Activated CD4-positive, alpha-beta T cell treated with anti-CD3 and anti-CD28 coated beads, Interleukin-2, amount 10 ng/mL, durations not matched to agents 24 days and 14 days (primary cell): ENCODE measurements around the gene ALG12. TPM values are rescaled to one million over a fixed set of nuclear protein-coding genes. Genes with fewer than 3 reads are reported as not detected.

Experiments
- DNase-seq: peaks from one replicate; pipeline ENCODE4 v3.0.0; 2022
- H3K27ac Mint-ChIP-seq: one replicate; pipeline ENCODE4 v1.8.0; 2022; ENCODE audit warnings: mild to moderate bottlenecking, mixed read lengths
- H3K27me3 Mint-ChIP-seq: one replicate; pipeline ENCODE4 v1.8.0; 2022; ENCODE audit warnings: mixed read lengths
- H3K36me3 Mint-ChIP-seq: one replicate; pipeline ENCODE4 v1.8.0; 2022; ENCODE audit warnings: low read depth, mild to moderate bottlenecking, mixed read lengths
- H3K4me1 Mint-ChIP-seq: one replicate; pipeline ENCODE4 v1.8.0; 2021; ENCODE audit warnings: mixed read lengths
- H3K4me3 Mint-ChIP-seq: one replicate; pipeline ENCODE4 v1.8.0; 2022; ENCODE audit warnings: mild to moderate bottlenecking, moderate library complexity, mixed read lengths
- H3K9me3 Mint-ChIP-seq: one replicate; pipeline ENCODE4 v1.8.0; 2021; ENCODE audit warnings: mixed read lengths
- intact Hi-C: fragments of 100-400 bp; cut with micrococcal nuclease; formaldehyde crosslinking; loops from one replicate; pipeline ENCODE4 v1.15.1; 2023
- total RNA-seq: library from RNA; stranded (reverse); gene quantifications from 2 replicates; pipeline ENCODE4 v1.2.3, GENCODE V29; 2022

ALG12 gene
- total RNA-seq, 1 donor from 2014 or later, result 17.9 TPM

DNA sequence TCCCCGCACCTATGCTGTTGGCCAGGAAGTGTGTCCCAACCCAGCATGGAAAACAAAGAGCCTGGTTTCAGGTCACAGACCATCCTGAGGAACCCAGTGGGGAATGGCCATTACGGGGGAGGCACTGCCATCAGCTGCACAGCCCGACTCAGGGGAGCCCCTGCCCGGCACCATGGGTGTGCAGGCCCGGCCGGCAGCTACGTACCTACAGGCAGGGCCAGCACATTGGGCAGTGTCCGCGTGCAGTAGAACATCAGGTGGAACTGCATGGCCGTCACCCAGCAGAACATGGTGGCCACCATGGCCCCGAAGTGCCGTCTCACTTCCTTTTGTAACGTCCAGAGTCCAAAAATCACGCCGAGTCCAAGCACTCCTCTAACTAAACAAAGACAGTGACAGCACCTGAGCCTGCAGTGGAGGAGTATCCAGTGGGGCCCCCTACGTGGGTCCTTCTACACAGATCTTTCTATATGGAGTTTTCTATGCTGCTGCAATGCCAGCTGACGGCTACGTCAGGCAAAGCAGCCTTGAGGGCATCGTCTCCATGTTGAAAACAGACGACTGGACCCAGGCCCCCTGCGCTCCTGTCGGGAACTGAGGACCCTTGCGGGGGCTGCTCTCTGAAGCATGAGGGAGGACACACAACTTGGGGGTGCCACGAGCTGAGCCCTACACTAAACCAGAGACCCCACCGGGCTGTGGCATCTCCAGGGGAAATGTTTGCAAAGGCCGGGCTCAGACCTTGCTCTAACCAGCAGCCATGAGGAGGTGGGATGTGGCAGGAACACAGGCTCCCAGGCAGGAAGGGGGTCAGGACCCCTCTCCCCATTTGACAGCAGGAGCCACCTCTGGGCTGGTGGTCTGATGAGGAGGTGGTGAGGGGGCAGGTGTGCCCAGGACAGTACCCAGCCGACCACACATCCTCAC is 7.7 kb downstream of the ALG12 start:
- Mint-ChIP-seq H3K27me3 (no peaks in the 10 kb centered on the region), H3K4me3 (no peak overlapping the region), H3K27ac (no peak overlapping the region), H3K4me1 (no peaks in the 10 kb centered on the region), H3K36me3 (peaks cover 27% of the 10 kb centered on the region), H3K9me3 (no peaks in the 10 kb centered on the region)
- intact Hi-C loops, result no loop called here
- no peak for DNase-seq

DNA sequence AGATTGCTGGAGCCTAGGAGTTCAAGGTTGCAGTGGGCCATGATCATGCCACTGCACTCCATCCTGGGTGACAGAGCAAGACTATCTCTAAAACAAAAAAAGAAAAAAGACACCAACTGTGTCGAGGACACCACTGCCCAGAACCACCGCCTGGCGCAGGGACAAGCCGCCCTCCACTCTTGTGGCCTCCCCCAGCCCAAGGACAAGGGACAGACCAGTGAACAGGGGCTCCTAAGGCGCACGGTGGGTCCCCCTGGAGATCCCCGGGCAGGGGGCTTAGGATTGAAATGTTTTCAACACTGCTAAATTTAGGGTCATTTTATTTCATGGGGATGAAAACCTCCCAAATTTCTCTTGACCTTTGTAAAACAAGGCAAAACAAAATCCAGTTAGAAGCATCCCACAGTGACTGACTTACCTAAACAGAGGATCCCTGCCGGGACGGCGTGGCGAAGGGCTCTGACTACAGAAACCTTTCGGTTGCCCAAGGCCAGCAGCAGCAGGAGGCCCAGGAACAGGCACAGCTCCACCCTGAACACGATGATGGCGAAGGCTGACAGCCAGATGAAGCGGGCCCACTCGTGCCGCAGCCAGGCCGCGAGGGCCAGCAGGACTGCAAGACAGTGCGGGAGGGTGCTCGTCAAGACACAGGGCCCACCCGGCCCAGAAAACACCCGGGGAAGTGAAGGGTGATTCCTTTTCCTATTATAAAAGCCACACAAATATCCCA is 8.6 kb downstream of the ALG12 start:
- no peak for DNase-seq
- intact Hi-C loops, result no loop called here
- H3K27ac Mint-ChIP-seq, result no peak overlapping the region
- H3K36me3 Mint-ChIP-seq, result peaks cover 29% of the 10 kb centered on the region
- H3K27me3 Mint-ChIP-seq, result no peaks in the 10 kb centered on the region
- no peaks in the 10 kb centered on the region for H3K4me1 Mint-ChIP-seq
- no peak overlapping the region for H3K4me3 Mint-ChIP-seq
- H3K9me3 Mint-ChIP-seq, result no peaks in the 10 kb centered on the region

DNA sequence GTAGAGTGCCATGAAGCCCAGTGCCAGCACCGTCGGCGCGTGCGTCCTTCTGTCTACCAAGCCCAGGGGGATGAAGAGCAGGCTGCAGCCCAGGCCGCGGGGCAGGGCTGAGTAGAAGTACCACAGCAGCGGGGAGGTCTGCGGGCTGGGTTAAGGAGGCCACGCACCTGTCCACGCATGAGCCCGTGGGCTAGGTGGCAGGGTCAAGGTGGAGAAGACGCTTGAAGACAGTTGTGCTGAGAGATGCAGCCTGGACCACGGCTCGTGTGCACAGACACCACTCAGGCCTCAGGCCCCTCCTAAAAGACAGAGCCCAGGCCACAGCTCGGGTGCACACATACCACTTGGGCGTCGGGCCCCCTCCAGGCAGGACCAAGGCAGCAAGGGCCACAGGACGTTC is 10.4 kb downstream of the ALG12 start:
- H3K36me3 Mint-ChIP-seq, result peaks cover 35% of the 10 kb centered on the region
- no peaks in the 10 kb centered on the region for H3K4me1 Mint-ChIP-seq
- H3K9me3 Mint-ChIP-seq, result no peaks in the 10 kb centered on the region
- H3K27me3 Mint-ChIP-seq, result no peaks in the 10 kb centered on the region
- no peak overlapping the region for H3K4me3 Mint-ChIP-seq
- intact Hi-C loops, result no loop called here
- no peak for DNase-seq
- H3K27ac Mint-ChIP-seq, result no peak overlapping the region

DNA sequence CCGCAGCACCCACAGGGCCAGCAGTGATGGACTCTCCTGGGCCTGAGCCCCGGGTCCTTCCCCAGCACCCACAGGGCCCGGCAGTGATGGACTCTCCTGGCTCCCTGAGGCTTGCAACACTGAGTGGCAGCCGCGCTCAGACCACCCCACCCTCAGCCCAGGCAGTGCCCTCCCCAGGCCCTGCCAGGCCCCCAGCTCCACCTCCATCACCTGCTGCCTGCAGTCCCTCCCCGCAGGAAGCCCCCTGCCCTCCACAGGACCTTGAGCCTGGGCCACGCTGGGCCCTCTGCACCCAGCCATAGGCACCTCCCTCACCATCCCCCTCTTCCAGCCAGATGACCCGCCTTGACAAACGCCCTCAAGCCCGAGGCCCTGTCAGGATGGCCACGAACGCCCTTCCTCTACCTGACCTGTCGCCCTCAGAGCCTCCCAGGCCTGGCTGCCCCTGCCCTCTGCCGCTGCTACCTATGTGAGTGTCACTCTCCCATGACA is 11.4 kb downstream of the ALG12 start:
- no peaks in the 10 kb centered on the region for H3K9me3 Mint-ChIP-seq
- intact Hi-C loops, result no loop called here

DNA sequence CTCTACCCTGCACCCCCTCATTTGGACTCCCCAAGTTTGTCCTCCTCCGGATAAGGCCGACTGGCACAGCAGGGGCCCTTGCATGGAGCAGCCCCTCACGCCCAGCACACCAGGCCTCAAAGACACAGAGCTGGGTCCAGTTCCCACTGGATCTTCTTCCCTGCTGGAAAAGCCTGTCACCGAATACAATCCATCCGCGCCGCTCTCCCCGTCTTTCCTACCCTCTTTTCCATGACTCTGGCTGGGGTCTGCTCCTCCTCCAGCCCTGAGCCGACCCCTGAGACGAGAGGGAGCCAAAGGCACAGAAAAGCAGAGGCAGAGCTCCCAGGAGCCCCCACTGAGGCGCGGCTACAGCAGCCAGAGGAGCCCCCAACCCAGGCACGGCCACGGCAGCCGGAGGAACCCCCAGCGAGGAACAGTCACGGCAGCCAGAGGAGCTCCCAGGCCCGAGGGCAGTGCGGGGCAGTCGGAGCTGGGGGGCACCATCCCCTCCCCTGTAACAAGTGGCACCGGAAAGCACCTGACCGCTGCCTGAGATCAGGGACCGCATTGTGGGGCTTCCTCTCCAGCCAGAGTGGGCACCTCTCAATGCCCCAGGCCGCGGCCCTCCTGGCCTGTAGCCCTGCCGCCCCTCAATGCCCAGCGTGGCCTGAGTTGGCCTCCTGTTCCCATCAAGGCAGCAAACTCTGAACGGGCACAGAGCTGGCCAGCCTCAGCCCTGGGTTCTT is 12.0 kb downstream of the ALG12 start:
- no peak for DNase-seq
- Mint-ChIP-seq H3K27me3 (no peaks in the 10 kb centered on the region), H3K36me3 (peaks cover 44% of the 10 kb centered on the region), H3K4me1 (no peaks in the 10 kb centered on the region), H3K4me3 (no peak overlapping the region), H3K27ac (no peak overlapping the region), H3K9me3 (peaks cover 4% of the 10 kb centered on the region)
- intact Hi-C loops, result no loop called here

More for the DNA sequence above, 11.4 kb downstream of the ALG12 start:
- Mint-ChIP-seq H3K36me3 (peaks cover 38% of the 10 kb centered on the region), H3K27me3 (no peaks in the 10 kb centered on the region), H3K4me3 (no peak overlapping the region), H3K27ac (peak overlapping the region; percentile 16), H3K4me1 (no peaks in the 10 kb centered on the region)
- DNase-seq, result no peak

DNA sequence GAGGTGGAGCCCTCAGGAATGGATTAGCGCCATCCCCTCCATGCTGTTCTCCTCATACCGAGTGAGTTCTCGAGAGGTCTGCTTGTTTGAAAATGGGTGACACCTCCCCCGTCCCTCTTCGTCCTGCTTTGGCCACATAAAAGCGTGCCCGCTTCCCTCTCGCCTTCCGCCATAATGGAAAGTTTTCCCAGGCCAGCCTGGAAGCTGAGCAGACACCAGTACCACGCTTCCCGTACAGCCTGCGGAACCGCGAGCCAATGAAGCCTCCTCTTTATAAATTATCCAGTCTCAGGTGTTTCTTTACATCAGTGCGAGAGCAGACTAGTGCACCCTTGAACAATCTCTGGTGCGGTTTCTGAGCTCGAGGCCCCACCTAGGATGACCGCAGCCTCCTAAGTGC is 12.8 kb downstream of the ALG12 start:
- DNase-seq, result no peak
- peaks cover 46% of the 10 kb centered on the region for H3K36me3 Mint-ChIP-seq
- no peak overlapping the region for H3K4me3 Mint-ChIP-seq
- intact Hi-C loops, result no loop called here
- H3K9me3 Mint-ChIP-seq, result peaks cover 5% of the 10 kb centered on the region
- H3K4me1 Mint-ChIP-seq, result no peaks in the 10 kb centered on the region
- H3K27ac Mint-ChIP-seq, result no peak overlapping the region
- no peaks in the 10 kb centered on the region for H3K27me3 Mint-ChIP-seq

DNA sequence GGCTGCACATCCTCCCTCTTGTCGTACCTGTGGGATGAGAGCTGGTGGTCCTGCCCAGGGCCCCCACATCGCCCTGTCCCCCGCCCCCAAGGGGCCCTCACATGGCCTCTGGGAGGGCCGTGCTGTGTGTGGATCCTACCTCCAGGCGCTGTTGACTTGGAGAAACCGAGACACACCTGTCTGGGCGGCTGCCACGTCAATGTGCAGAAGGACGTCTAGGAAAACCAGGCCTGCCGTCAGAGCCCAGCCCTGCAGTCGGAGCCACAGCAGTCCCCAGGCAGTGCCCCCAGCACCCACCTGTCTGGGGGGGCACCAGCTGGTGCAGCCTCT is 14.2 kb downstream of the ALG12 start:
- Mint-ChIP-seq H3K27ac (no peak overlapping the region), H3K36me3 (peaks cover 50% of the 10 kb centered on the region), H3K4me3 (no peak overlapping the region), H3K4me1 (no peaks in the 10 kb centered on the region), H3K27me3 (no peaks in the 10 kb centered on the region), H3K9me3 (peaks cover 5% of the 10 kb centered on the region)
- no peak for DNase-seq
- intact Hi-C loops, result no loop called here

DNA sequence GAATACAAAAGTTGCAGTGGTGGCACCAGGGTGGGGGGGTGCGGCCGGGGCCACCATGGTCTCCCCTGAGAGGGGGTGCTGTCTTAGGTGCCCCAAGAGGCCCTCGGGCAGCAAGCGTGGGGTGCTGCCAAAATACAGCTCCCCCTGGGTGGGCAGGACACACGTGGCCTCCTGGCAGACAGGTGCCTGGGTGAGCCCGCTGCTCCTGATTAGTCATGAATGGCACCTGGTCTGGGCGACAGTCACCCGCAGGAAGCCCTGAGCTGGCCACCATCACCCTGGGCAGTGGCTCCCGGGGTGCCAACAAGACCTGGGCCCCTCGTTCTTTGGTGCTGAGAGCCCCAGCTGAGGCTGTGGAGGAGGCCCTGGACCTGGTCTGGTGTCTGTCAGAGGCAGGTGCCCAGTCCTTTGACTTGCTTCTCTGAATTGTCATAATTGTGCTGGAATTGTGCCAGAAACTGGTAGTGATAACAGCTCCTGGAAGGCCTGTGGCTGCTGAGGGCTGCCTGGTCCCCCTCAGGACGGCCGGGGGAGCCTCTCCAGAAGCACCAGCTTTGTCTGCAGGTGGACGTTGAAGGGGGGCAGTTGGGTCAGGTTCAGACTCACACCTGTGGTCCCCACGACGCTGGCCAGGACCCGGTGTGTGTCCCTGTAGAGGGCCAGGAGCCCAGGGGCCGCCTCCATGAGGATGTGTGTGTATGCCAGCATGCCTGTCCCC is 14.8 kb downstream of the ALG12 start:
- H3K36me3 Mint-ChIP-seq, result peaks cover 54% of the 10 kb centered on the region
- intact Hi-C loops, result no loop called here

DNA sequence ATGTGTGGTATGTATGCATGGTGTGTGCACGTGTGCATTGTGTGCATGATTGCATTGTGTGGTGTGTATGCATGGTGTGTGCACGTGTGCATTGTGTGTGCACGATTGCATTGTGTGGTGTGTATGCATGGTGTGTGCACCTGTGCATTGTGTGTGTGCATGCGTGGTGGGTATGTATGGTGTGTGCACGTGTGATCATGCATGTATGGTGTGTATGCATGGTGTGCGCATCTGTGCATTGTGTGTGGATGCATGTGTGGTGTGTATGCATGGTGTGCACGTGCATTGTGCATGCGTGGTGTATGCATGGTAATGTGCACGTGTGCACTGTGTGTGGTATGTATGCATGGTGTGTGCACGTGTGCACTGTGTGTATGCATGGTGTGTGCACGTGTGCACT is 16.8 kb downstream of the ALG12 start:
- H3K27me3 Mint-ChIP-seq, result no peaks in the 10 kb centered on the region
- peaks cover 51% of the 10 kb centered on the region for H3K36me3 Mint-ChIP-seq
- intact Hi-C loops, result no loop called here
- H3K27ac Mint-ChIP-seq, result no peak overlapping the region
- H3K9me3 Mint-ChIP-seq, result peaks cover 5% of the 10 kb centered on the region
- no peak for DNase-seq
- H3K4me1 Mint-ChIP-seq, result no peaks in the 10 kb centered on the region
- no peak overlapping the region for H3K4me3 Mint-ChIP-seq

More for the DNA sequence above, 14.8 kb downstream of the ALG12 start:
- Mint-ChIP-seq H3K9me3 (peaks cover 5% of the 10 kb centered on the region), H3K4me3 (no peak overlapping the region), H3K27me3 (no peaks in the 10 kb centered on the region), H3K4me1 (no peaks in the 10 kb centered on the region), H3K27ac (no peak overlapping the region)
- no peak for DNase-seq

DNA sequence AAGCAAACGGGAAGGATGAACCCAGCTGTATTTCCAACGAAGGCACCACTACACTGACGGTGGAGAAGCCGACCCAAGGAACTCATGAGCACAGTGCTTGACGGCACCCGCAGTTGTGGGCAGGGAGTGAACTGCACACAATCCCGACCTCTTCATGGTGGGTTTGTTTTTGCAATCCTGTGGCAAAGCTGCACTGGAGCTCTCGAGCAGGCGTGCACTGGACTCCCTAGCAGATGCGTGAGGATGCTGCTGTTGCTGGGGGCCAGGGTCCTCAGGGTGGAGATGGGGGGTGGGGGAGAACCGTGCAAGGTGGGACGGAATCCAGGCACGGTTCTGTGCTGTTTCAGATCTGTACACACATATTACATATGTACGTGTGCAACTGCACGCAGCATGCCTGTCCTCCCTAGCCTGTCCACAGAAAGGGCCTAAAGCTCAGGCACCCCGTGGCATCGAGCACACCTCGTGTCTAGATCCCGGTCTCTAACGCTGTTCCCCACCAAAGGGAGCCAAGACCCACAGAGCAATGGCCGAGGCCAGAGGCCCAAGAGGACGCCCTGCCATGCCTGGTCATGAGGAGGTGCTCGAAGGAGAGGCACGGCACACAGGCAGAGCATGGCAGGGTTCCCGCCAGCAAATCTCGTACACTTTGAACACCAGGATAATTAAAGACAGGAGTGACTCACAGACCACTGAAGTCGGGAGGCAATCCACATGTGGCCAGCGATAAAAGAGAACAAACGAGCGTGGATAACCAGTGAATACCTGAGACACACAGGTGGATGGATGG is 17.6 kb downstream of the ALG12 start:
- intact Hi-C loops, result no loop called here
- Mint-ChIP-seq H3K27me3 (no peaks in the 10 kb centered on the region), H3K4me1 (no peaks in the 10 kb centered on the region), H3K4me3 (no peak overlapping the region), H3K36me3 (peaks cover 54% of the 10 kb centered on the region), H3K9me3 (peaks cover 5% of the 10 kb centered on the region), H3K27ac (no peak overlapping the region)
- no peak for DNase-seq

DNA sequence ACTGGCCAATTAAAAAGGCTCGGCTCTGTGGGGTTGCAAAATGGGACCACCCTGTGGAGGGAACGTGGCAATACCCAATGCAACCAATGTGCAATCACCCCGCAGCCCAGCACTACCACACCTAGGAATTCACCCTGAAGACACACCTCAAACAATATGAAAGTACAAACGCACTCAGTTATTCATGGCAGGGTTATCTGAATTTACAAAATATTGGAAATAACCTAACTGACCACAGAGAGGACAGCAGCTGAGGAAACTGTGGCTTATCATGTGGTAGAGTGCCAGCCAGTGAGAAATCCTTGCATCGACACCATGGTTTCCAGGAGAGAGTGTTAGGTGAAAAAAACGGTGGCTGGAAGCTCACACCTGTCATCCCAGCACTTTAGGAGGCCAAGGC is 18.7 kb downstream of the ALG12 start:
- no peak overlapping the region for H3K4me3 Mint-ChIP-seq
- H3K27ac Mint-ChIP-seq, result no peak overlapping the region
- intact Hi-C loops, result no loop called here
- H3K4me1 Mint-ChIP-seq, result no peaks in the 10 kb centered on the region
- H3K36me3 Mint-ChIP-seq, result peaks cover 50% of the 10 kb centered on the region
- H3K9me3 Mint-ChIP-seq, result peaks cover 5% of the 10 kb centered on the region
- no peak for DNase-seq
- H3K27me3 Mint-ChIP-seq, result no peaks in the 10 kb centered on the region

DNA sequence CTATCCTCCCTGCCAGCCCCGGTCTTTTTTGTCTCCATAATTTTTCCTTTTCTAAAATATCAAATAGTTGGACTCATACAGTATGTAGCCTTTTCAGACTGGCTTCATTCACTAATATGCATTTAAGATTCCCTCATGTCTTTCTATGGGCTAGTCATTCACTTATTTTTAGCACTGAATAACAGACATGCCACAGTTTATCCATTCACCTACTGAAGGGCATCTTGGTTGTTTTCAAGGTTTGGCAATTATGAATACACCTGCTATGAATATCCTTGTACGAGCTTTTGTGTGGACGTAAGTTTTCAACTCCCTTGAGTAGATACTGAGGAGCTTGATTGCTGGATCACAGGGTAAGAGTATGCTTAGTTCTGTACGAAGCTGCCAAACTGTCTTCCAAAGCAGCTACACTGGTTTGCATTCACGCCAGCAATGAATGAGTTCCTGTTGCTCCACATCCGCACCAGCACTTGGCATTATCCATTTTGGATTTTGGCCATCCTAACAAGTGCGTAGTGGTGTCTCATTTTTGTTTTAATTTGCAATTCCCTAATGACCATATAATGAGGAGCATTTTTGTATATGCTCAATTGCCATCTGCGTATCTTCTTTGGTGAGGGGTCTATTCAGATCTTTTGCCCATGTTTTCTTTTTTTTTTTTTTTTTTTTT is 21.1 kb downstream of the ALG12 start:
- Mint-ChIP-seq H3K4me1 (no peaks in the 10 kb centered on the region), H3K4me3 (no peak overlapping the region), H3K27me3 (no peaks in the 10 kb centered on the region), H3K9me3 (peaks cover 5% of the 10 kb centered on the region), H3K27ac (no peak overlapping the region), H3K36me3 (peaks cover 52% of the 10 kb centered on the region)
- DNase-seq, result no peak
- intact Hi-C loops, result no loop called here
